ENCODE measurements around the gene CAPN15.
A peak's percentile ranks its signal among the peaks of the same experiment; 100 is the strongest.

The CAPN15 gene

DNA sequence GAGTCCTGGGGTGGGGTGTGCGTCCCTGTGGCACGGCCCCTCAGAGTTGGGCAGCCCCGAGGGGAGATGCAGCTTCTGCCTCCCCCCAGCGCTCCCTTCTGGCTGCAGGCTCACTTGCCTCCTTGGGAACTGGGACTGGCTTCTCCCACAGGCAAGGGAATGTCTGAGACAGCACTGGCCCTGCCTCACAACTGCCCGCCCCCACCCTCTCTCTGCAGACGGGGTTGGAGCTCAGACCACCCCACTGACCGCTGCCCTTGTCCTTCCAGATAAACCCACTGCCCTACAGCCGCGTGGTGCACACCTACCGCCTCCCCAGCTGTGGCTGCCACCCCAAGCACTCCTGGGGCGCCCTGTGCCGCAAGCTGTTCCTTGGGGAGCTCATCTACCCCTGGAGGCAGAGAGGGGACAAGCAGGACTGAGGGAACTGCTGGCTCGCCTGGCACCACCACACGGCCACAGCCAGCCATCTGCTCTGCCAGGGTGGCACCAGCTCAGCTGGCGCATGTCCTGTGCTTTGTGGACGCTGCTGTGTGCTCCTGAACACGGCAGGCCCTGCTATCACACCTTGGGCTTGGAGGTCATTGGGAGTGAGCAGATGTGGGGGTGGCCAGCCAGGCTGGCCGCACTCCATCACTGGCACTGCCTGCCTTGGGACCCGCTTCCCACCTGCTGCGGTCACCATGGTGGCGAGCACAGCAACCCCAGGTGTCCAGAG lies 55.3 kb downstream of the CAPN15 start:
- H3K27ac ChIP-seq: peak overlapping the region; percentile 8; the same call in 1 of the 2 replicates
- TF ChIP-seq, protein P1, sequence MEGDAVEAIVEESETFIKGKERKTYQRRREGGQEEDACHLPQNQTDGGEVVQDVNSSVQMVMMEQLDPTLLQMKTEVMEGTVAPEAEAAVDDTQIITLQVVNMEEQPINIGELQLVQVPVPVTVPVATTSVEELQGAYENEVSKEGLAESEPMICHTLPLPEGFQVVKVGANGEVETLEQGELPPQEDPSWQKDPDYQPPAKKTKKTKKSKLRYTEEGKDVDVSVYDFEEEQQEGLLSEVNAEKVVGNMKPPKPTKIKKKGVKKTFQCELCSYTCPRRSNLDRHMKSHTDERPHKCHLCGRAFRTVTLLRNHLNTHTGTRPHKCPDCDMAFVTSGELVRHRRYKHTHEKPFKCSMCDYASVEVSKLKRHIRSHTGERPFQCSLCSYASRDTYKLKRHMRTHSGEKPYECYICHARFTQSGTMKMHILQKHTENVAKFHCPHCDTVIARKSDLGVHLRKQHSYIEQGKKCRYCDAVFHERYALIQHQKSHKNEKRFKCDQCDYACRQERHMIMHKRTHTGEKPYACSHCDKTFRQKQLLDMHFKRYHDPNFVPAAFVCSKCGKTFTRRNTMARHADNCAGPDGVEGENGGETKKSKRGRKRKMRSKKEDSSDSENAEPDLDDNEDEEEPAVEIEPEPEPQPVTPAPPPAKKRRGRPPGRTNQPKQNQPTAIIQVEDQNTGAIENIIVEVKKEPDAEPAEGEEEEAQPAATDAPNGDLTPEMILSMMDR (conservative IDR thresholded peaks at IDR 0.05): no peak
- TF ChIP-seq ZFX (IDR thresholded peaks at IDR 0.05): no peak

DNA sequence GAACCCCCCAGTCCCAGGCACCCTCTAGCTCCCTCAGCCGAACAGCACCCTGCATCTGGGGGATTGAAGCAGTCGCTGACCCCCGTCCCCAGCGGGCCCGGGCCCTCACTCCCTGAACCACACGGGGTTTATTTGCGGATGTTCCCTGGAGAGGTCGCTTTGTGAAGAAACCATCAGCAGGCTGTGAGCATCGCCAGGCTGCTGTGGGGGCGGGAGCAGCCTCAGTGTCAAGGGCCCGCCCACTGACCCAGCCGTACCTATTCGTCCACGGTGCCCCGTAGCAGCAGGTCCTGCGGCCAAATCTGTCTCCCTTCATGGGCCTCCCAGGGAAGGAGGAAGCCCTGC lies 55.9 kb downstream of the CAPN15 start:
- TF ChIP-seq, protein P1 (conservative IDR thresholded peaks at IDR 0.05): no peak
- TF ChIP-seq ZFX (IDR thresholded peaks at IDR 0.05): no peak
- H3K27ac ChIP-seq: no peak overlapping the region

DNA sequence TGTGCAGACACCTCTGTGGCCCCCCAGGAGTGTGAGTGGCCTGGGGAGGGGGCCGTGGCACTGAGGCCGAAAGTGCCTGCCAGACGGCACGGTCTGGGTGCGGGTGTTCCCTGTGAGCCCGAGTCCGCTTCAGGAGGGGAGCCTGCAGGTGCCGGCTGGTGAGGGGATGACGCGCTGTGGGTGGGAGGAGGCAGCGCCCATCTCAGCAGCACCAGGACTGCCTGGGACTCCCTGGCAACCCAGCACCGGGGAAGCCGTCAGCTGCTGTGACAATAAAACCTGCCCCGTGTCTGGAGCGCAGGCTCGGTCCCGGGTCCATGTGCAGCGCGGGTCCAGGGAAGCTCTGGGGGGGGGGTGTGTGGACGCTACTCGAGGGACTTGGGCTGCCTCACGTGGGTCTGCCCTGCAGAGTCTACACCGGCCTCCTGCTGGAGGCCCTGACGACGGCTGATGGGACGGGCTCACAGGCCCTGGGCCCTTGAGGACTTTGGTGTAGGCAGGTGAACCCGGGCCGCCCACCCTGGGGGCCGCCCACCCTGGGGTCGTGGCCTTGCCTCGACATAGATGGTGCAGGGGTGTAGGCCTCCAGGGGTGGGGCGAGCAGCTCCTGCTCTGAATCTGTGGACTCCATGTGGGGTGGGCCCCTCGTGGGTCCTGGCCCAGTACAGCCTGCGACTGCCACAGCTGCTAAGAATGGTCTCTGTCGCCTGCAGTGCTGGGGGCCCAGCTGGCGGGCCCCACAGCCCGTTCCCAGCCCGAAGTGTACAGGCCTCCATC lies 56.5 kb downstream of the CAPN15 start:
- H3K27ac ChIP-seq: no peak overlapping the region
- TF ChIP-seq, protein P1 (conservative IDR thresholded peaks at IDR 0.05): no peak

DNA sequence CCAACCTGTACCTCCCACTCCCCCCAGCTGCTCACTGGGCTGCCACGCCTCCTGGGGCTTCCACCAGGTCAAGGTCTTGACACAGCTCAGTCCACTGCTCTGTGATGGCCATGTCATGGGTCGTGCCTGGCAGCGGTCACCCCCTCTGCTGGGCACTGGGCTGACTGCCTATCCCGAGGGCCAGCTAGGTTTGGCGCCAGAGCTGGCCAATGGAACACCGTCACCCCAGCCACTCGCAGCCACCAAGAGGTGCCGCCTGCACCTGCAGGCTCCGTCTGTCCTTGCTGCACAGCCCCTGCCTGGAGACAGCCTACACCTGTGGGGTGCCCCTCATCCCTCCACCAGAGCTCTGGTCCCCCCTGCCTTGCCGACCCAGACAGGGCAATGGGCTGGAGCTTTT lies 57.8 kb downstream of the CAPN15 start:
- H3K27ac ChIP-seq: no peak overlapping the region

DNA sequence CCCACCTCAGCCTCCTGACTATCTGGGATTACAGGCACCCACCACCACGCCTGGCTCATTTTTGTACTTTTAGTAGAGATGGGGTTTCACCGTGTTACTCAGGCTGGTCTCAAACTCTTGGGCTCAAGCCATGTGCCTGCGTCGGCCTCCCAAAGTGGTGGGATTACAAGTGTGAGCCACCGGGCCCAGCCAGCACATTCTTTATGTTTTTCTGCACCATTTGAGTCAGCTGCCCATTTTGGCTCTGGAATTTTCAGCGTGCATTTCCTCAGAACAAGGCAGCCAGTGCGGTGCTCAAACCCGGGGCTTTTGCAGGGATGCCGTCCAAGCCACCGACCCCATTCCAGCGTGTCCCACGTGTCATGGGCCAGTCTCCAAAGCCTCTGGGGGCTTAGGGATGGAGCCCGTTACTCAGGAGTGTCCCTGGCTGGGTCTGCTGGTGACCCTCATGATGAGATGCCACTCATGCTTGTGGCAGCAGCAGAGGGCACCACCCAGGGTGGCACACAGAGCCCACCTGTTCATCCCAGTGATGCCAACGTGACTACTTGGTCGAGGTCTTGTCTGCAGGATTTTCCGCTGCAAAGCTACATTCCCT lies 58.6 kb downstream of the CAPN15 start:
- no peak overlapping the region; the same call in 1 of the 2 replicates for H3K27ac ChIP-seq
- TF ChIP-seq, protein P1 (conservative IDR thresholded peaks at IDR 0.05): no peak
- TF ChIP-seq ZFX (IDR thresholded peaks at IDR 0.05): no peak

More for the DNA sequence above, 57.8 kb downstream of the CAPN15 start:
- TF ChIP-seq, protein P1 (conservative IDR thresholded peaks at IDR 0.05): no peak; the same call in 1 of the 2 replicates
- no peak for TF ChIP-seq ZFX (IDR thresholded peaks at IDR 0.05)

DNA sequence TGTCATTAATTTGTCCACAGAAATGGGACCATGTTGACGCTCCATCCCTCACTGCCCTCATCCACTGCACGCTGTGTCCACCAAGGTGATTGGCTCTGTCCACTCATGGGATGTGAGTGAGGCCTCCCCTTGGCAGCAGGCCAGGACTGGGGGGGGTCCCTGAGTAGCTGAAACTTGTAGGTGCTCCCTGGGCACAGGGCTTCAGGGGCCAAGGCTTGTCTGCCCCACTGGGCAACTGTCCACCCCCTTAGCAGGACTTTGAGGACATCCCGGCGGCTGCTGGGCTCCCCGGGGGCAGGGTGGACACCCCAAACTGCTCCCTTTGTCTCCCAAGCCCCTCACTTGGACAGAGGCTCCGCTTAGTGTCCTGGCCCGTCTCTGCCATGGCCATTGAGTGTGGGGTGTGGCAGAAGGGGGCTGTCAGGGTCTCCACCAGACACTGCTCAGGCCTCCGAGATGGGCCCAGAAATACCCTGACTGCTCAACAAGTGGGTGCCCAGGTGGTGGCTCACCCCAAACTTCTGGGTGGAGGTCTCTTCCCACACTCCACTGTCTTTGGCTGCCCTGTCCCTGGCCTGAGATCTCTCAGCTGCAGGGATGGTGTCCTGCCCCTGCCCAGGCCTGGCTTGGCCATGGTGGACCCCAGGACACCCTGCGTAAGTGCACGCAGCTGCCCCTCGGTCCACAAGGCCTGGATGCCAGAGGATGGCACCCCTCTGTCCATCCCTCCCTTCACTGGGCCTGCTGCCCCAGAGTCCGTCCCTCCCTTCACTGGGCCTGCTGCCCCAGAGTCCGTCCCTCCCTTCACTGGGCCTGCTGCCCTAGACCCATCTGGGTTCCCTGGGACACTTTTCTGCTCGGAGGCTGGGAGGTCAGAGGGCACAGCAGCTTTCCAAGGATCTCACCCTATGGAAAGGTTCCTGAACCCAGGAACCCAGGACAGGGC lies 59.4 kb downstream of the CAPN15 start:
- peak overlapping the region; percentile 99 for H3K27ac ChIP-seq
- no peak for TF ChIP-seq ZFX (IDR thresholded peaks at IDR 0.05)
- TF ChIP-seq, protein P1 (conservative IDR thresholded peaks at IDR 0.05): no peak

Measured in C4-2B (cell line).